ENCODE measurements around the gene BHLHE23. TPM values are rescaled to one million over a fixed set of nuclear protein-coding genes. Genes with fewer than 3 reads are reported as not detected.

The BHLHE23 gene
- total RNA-seq, 1 donor from 2014 or later: not detected

DNA sequence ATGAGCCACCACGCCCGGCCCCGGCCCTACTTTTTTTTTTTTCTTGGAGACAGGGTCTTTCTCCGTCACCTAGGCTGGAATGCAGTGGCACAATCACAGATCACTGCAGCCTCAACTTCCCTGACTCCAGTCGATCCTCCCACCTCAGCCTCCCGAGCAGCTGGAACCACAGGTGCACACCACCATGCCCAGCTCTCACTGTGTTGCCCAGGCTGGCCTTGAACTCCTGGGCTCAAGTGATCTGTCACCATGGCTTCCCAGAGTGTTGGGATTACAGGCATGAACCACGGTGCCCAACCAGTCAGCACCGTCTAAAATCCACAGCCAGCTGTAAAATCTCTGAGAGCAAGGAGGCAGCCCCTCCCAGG lies 36.8 kb downstream of the BHLHE23 start:
- Mint-ChIP-seq H3K27ac (ENCODE audit: unreplicated experiment) (no peak overlapping the region), H3K4me1 (peaks cover 24% of the 10 kb centered on the region), H3K4me3 (no peak overlapping the region), H3K9me3 (no peaks in the 10 kb centered on the region), H3K36me3 (ENCODE audit: low read depth) (no peaks in the 10 kb centered on the region), H3K27me3 (ENCODE audit: low read depth) (peaks cover 40% of the 10 kb centered on the region)
- DNase-seq (ENCODE audit: low read depth, low spot score): no peak
- TF ChIP-seq CTCF (conservative IDR thresholded peaks at IDR 0.05): no peak

- Mint-ChIP-seq H3K27ac (ENCODE audit: unreplicated experiment) (no peak overlapping the region), H3K36me3 (ENCODE audit: low read depth) (no peaks in the 10 kb centered on the region), H3K4me1 (peaks cover 17% of the 10 kb centered on the region), H3K27me3 (ENCODE audit: low read depth) (peaks cover 33% of the 10 kb centered on the region), H3K9me3 (no peaks in the 10 kb centered on the region), H3K4me3 (no peak overlapping the region)
- no peak for TF ChIP-seq CTCF (conservative IDR thresholded peaks at IDR 0.05)
- no peak for DNase-seq (ENCODE audit: low read depth, low spot score)
Observed at GRCh38 chr20:62969179-62969760, 37.5 kb downstream of the BHLHE23 start.

DNA sequence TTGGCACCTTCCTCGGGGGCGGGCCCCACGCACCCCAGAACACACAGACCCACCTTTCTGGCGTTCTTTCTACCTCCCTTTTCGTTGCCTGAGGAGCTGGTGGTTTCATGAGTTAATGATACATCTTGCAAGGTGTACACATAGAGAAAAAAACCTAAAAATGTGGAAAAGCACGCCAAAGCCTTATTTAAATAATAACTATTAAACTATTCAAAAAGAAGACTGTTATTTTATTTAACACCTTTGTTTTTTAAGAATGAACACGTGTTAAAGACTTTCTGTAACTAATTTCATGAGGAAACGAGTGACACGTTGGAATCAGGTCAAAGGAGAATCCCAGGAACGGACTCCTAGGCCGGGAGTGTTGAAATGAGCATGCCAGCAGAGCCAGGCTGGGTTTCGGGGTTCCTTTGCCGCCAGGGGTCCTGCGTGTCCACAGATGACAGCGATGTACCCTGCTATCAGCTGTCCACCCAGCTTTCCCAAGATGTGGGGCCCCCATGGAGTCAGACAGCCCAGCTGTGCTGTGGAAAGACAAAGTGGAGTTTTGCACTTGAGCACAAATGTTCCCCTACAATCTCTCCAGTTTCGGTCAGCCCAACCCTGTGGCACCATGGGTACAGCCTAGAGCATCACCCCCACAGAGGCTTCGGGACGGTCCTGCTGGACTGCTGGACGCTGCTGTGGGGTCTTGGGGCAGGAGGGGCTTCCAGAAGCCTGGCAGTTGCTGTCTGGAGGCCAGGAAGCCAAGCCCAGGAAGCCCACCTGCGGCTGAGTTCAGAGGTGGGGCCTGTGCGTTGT lies 38.2 kb downstream of the BHLHE23 start:
- Mint-ChIP-seq H3K4me3 (no peak overlapping the region), H3K36me3 (ENCODE audit: low read depth) (no peaks in the 10 kb centered on the region), H3K27ac (ENCODE audit: unreplicated experiment) (no peak overlapping the region), H3K27me3 (ENCODE audit: low read depth) (peaks cover 26% of the 10 kb centered on the region), H3K9me3 (no peaks in the 10 kb centered on the region), H3K4me1 (peaks cover 14% of the 10 kb centered on the region)
- no peak for TF ChIP-seq CTCF (conservative IDR thresholded peaks at IDR 0.05)
- DNase-seq (ENCODE audit: low read depth, low spot score): no peak

GRCh38 chr20:62967628-62968351 lies 39.0 kb downstream of the BHLHE23 start:
- Mint-ChIP-seq H3K27ac (ENCODE audit: unreplicated experiment) (no peak overlapping the region), H3K4me3 (no peak overlapping the region)
- no peak for TF ChIP-seq CTCF (conservative IDR thresholded peaks at IDR 0.05)

DNA sequence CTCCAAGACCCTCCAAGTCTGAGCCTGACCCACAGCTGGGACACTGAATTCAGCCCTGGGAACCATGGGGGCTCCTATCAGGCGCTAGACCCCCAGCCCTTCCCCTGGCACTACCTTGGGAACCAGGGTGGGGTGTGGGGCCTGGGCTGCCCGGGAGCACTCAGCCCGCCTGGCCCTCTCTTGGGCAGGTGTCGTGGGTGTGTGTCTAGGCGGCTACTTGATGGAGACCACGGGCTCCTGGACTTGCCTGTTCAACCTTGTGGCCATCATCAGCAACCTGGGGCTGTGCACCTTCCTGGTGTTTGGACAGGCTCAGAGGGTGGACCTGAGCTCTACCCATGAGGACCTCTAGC lies 39.6 kb downstream of the BHLHE23 start:
- H3K4me1 Mint-ChIP-seq: peaks cover 9% of the 10 kb centered on the region
- no peak for DNase-seq (ENCODE audit: low read depth, low spot score)
- H3K9me3 Mint-ChIP-seq: no peaks in the 10 kb centered on the region
- H3K27me3 Mint-ChIP-seq (ENCODE audit: low read depth): peaks cover 12% of the 10 kb centered on the region
- H3K4me3 Mint-ChIP-seq: no peak overlapping the region
- H3K36me3 Mint-ChIP-seq (ENCODE audit: low read depth): no peaks in the 10 kb centered on the region
- no peak for TF ChIP-seq CTCF (conservative IDR thresholded peaks at IDR 0.05)
- H3K27ac Mint-ChIP-seq (ENCODE audit: unreplicated experiment): no peak overlapping the region

More at GRCh38 chr20:62967628-62968351, 39.0 kb downstream of the BHLHE23 start:
- no peaks in the 10 kb centered on the region for H3K9me3 Mint-ChIP-seq
- no peaks in the 10 kb centered on the region for H3K36me3 Mint-ChIP-seq (ENCODE audit: low read depth)
- peaks cover 14% of the 10 kb centered on the region for H3K4me1 Mint-ChIP-seq
- no peak for DNase-seq (ENCODE audit: low read depth, low spot score)
- H3K27me3 Mint-ChIP-seq (ENCODE audit: low read depth): peaks cover 18% of the 10 kb centered on the region

Data from neural crest cell (in vitro differentiated cells).